WERI-Rb-1 (cell line): ENCODE data around the gene GGCX.
"Not testable (repeated sequence)": the region's sequence is repeated elsewhere in the genome, so short reads cannot be mapped to it uniquely, and the experiment has no call there.

Experiments used
- DNase-seq: peaks from one replicate; pipeline ENCODE4 v3.0.0-alpha.2; 2020
- H3K27ac ChIP-seq: fragments of 250-450 bp; sonication (Bioruptor Pico); 2 replicates; pipeline ENCODE4 v1.5.1; 2020; ENCODE audit warnings: mild to moderate bottlenecking, moderate library complexity
- H3K27me3 ChIP-seq: fragments of 250-450 bp; sonication (Bioruptor Pico); 2 replicates; pipeline ENCODE4 v1.5.1; 2021; ENCODE audit warnings: mild to moderate bottlenecking, low read depth, moderate library complexity; ENCODE audit not compliant: insufficient read depth, severe bottlenecking
- H3K36me3 ChIP-seq: fragments of 250-450 bp; sonication (Bioruptor Pico); 2 replicates; pipeline ENCODE4 v1.5.1; 2020; ENCODE audit warnings: mild to moderate bottlenecking, moderate library complexity
- H3K4me3 ChIP-seq: 2 replicates; pipeline ENCODE4 v1.5.1; 2011; ENCODE audit warnings: low read depth, mild to moderate bottlenecking, control low read depth, low read length
- H3K9me3 ChIP-seq: fragments of 250-450 bp; sonication (Bioruptor Pico); 2 replicates; pipeline ENCODE4 v1.5.1; 2021; ENCODE audit warnings: mild to moderate bottlenecking, moderate library complexity; ENCODE audit not compliant: severe bottlenecking
- TF ChIP-seq, protein P1 (sequence below): IDR thresholded peaks from 2 replicates; pipeline ENCODE4 v1.5.1; 2011; ENCODE audit warnings: low read depth, mild to moderate bottlenecking, control low read depth, inconsistent platforms, low read length

Gene GGCX

DNA sequence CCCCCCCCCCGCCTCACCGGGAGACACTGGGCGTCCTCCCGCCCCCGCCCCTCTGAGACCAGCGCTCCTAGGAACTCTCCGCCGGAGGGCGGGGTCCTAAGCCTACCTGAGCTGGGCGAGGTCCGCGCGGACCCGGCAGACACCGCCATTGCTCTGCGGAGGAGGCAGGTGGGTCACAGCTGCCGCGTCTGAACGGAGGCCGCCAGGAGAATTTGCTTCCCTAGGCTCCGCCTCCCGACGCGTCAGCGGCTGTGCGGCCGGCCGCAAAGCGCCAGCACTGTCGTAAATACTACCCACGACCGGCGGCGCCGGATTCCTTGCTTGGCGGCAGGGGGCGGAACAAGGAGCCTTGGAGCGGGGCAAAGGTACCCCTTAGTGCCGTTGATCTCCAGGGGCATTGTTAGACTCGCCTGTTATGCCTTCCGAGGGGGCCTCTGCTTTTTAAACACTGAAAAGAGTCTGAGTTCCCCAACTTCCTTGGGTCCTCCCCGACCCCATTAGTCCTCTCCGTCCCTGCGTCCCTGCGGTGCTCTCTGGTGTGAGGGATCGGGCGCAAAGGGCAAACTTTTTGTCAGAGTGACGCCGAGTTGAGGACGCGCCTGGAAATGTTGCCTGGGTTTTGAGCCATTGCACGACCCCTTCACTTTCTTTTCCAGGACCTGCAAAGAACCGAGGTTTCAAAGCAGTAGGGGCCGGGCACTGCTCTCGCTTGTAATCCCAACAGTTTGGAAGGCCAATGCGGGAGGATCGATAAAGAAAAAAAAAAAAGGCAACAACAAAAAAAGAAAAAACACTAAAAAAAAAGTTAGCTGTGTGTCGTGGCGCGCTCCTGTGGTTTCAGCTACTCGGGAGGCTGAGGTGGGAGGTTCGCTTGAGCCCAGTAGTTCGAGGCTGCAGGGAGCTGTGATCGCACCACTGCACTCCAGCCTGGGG, at the start of gene GGCX:
TSS of gene GGCX (minus strand) at position 214 of the 933 bp plus-strand sequence. CDS start at position 149, 65 bp downstream.
- Histone ChIP-seq H3K4me3 (peak within 1 kb of the TSS; percentile 98), H3K27ac (peak within 1 kb of the TSS; percentile 92), H3K27me3 (no peaks in the 10 kb centered on the region), H3K36me3 (peaks cover 18% of the 10 kb centered on the region), H3K9me3 (no peaks in the 10 kb centered on the region)
- TF ChIP-seq, protein P1, sequence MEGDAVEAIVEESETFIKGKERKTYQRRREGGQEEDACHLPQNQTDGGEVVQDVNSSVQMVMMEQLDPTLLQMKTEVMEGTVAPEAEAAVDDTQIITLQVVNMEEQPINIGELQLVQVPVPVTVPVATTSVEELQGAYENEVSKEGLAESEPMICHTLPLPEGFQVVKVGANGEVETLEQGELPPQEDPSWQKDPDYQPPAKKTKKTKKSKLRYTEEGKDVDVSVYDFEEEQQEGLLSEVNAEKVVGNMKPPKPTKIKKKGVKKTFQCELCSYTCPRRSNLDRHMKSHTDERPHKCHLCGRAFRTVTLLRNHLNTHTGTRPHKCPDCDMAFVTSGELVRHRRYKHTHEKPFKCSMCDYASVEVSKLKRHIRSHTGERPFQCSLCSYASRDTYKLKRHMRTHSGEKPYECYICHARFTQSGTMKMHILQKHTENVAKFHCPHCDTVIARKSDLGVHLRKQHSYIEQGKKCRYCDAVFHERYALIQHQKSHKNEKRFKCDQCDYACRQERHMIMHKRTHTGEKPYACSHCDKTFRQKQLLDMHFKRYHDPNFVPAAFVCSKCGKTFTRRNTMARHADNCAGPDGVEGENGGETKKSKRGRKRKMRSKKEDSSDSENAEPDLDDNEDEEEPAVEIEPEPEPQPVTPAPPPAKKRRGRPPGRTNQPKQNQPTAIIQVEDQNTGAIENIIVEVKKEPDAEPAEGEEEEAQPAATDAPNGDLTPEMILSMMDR = no peak
- peak; percentile 96 for DNase-seq

- TF ChIP-seq, protein P1 = no peak
- no peak for DNase-seq
- Histone ChIP-seq H3K9me3 (no peaks in the 10 kb centered on the region), H3K4me3 (no peak overlapping the region), H3K27me3 (no peaks in the 10 kb centered on the region), H3K27ac (no peak overlapping the region), H3K36me3 (peaks cover 25% of the 10 kb centered on the region)
These were observed 46.2 kb upstream of the GGCX start for GRCh38 chr2:85607268-85608215.

DNA sequence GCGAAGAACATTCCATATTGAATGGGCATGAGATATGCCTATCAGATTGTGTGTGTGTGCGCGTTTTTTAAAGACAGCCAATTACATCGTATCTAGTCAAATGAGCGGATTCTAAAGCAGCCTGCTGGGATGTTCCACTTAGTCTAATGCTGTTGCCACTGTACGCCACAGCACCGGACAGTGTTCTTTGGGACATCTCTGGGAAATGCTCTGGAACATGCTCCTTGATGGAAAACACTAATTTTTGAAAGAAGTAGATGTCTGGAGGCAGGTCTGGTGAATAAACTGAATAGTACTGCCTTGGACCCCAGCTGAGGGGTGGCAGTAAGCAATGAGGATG, 44.8 kb upstream of the GGCX start:
- no peak for DNase-seq
- no peak overlapping the region for H3K27ac ChIP-seq
- TF ChIP-seq, protein P1 = no peak
- H3K9me3 ChIP-seq = no peaks in the 10 kb centered on the region
- H3K27me3 ChIP-seq = no peaks in the 10 kb centered on the region
- H3K4me3 ChIP-seq = no peak overlapping the region
- H3K36me3 ChIP-seq = peaks cover 25% of the 10 kb centered on the region

GRCh38 chr2:85605406-85606115, 44.3 kb upstream of the GGCX start:
- no peak overlapping the region for H3K4me3 ChIP-seq
- H3K27ac ChIP-seq = no peak overlapping the region
- TF ChIP-seq, protein P1 = no peak
- no peak for DNase-seq
- H3K36me3 ChIP-seq = peaks cover 25% of the 10 kb centered on the region
- H3K27me3 ChIP-seq = no peaks in the 10 kb centered on the region
- no peaks in the 10 kb centered on the region for H3K9me3 ChIP-seq

DNA sequence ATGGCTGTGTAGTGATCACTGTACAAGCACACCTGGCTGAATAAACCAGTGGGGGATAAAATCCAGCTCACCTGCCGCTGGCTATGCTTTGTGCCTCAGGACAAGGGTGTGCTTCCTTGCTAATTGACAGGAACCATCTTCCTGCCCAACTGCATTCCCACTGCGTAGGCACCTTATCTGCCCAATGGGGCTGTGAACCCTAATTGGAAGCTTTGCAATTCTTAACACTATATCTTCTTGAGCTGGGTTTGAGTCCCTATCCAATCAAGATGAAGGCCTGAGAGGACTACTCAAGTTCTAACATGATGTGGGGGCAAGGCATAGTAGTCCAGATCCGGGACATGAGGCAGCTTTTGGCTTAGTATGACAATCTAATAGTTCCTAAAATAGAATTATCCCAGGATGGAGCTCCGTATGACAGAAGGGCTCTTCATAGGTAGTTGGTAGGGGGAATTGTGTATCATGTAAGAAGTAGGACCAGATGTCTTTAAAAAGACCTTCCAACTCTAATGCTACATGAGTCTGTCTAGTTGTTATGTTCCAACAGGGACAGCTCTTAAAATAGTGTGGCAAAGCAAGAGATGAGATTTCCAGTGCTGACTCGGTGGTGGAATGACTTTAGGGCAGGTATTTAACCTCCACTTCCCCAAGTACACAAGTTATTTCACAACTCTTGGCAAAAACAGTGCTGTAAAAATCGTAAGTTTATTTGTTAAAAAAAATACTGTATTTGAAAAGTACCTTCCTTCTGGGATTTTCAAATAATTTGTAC, 43.5 kb upstream of the GGCX start:
- no peak for DNase-seq
- Histone ChIP-seq H3K4me3 (no peak overlapping the region), H3K9me3 (no peaks in the 10 kb centered on the region), H3K27me3 (no peaks in the 10 kb centered on the region), H3K36me3 (peaks cover 21% of the 10 kb centered on the region), H3K27ac (no peak overlapping the region)
- TF ChIP-seq, protein P1 = no peak

- not testable (repeated sequence) for DNase-seq, H3K9me3 ChIP-seq, H3K27ac ChIP-seq, H3K4me3 ChIP-seq, H3K27me3 ChIP-seq
- peaks cover 15% of the 10 kb centered on the region for H3K36me3 ChIP-seq
These were observed 42.8 kb upstream of the GGCX start for GRCh38 chr2:85604133-85604444.
